Astrocyte (in vitro differentiated cells and primary cell): ENCODE data around the gene BCL11B.
A peak's percentile ranks its signal among the peaks of the same experiment; 100 is the strongest.

Experiments
- CTCF ChIP-seq: IDR thresholded peaks from 2 replicates; pipeline ENCODE4 v1.5.1; 2011; ENCODE audit warnings: low read depth, mild to moderate bottlenecking, inconsistent platforms, low read length, moderate library complexity; ENCODE audit not compliant: insufficient read depth
- EZH2 ChIP-seq: IDR thresholded peaks from 2 replicates; pipeline ENCODE4 v1.6.1; 2012; ENCODE audit warnings: mild to moderate bottlenecking, low read length, inconsistent platforms; ENCODE audit not compliant: insufficient read depth

GRCh38 chr14:99271221-99271941 is 616 bp downstream of the BCL11B start:
- TF ChIP-seq CTCF (no peak), EZH2 (peak; percentile 29)
